ENCODE measurements around the gene NRF1. TPM values are rescaled to one million over a fixed set of nuclear protein-coding genes. Genes with fewer than 3 reads are reported as not detected.

Gene NRF1
- total RNA-seq, 1 experiment from 2014 or later: 19.3 TPM

- H3K36me3 Mint-ChIP-seq (ENCODE audit: insufficient read depth in 1 of 3, low read depth in 3 of 3): peaks cover 15 to 64% (median 54%) of the 10 kb centered on the region in 3 experiments; a peak in 6 of 7 replicates
- WGBS (ENCODE audit: extremely low coverage, insufficient read length, low lambda C conversion rate): no CpG with 5 or more reads among the region's 1 CpG
- Histone ChIP-seq H4K20me1 (ENCODE audit: control insufficient read depth, insufficient read depth, insufficient read length) (no peaks in the 10 kb centered on the region), H3K79me2 (ENCODE audit: insufficient read depth, low read length) (no peaks in the 10 kb centered on the region), H3K79me1 (ENCODE audit: insufficient read depth, low read depth, low read length, poor library complexity, severe bottlenecking) (no peaks in the 10 kb centered on the region), H2BK15ac (ENCODE audit: low read depth, low read length) (no peak overlapping the region), H3K56ac (ENCODE audit: insufficient read length, low read depth, low read length) (no peak overlapping the region), H2BK120ac (ENCODE audit: low read depth, low read length, poor library complexity, severe bottlenecking) (no peak overlapping the region), H4K91ac (ENCODE audit: insufficient read length, low read depth, low read length) (no peak overlapping the region), H3K4me2 (ENCODE audit: insufficient read depth, insufficient read length, low read length) (no peak overlapping the region), H2BK12ac (ENCODE audit: insufficient read length, low read depth, low read length) (no peak overlapping the region), H3K23ac (ENCODE audit: insufficient read length, low read depth, low read length) (no peak overlapping the region), H3K4me1 (ENCODE audit: insufficient read depth, low read length) (no peaks in the 10 kb centered on the region), H3K27ac (ENCODE audit: insufficient read length, low read depth, low read length) (no peak overlapping the region), H3K23me2 (ENCODE audit: insufficient read length, low read depth, low read length, poor library complexity, severe bottlenecking) (no peaks in the 10 kb centered on the region), H4K5ac (ENCODE audit: insufficient read length, low read depth, low read length) (no peak overlapping the region), H3K9ac (ENCODE audit: extremely low read depth, insufficient read length, low read length) (no peak overlapping the region), H4K8ac (replicated peaks; ENCODE audit: insufficient read length, low read depth, low read length) (no peak overlapping the region), H3K9me3 (ENCODE audit: control insufficient read depth, low read depth, low read length) (no peaks in the 10 kb centered on the region), H3K14ac (ENCODE audit: insufficient read depth, low read length) (no peak overlapping the region), H2BK20ac (ENCODE audit: low read depth, low read length, poor library complexity, severe bottlenecking) (no peak overlapping the region), H2AK5ac (ENCODE audit: insufficient read length, low read length) (no peak overlapping the region), H3T11ph (ENCODE audit: low read length) (no peak overlapping the region), H2AFZ (ENCODE audit: low read length) (no peak overlapping the region), H3K4ac (ENCODE audit: low read depth, low read length) (no peak overlapping the region), H3K18ac (ENCODE audit: insufficient read length, low read depth, low read length) (no peak overlapping the region), H3K27me3 (ENCODE audit: insufficient read depth, low read length) (no peaks in the 10 kb centered on the region), H2BK5ac (ENCODE audit: insufficient read length, low read length) (no peak overlapping the region)
- DNase-seq: no peak
- H3K9me3 Mint-ChIP-seq: no peaks in the 10 kb centered on the region; a peak in 1 of 5 replicates
- H3K4me1 Mint-ChIP-seq: no peaks in the 10 kb centered on the region
- no peaks in the 10 kb centered on the region for H3K27me3 Mint-ChIP-seq (ENCODE audit: low read depth)
- no peak overlapping the region for H3K27ac Mint-ChIP-seq
- TF ChIP-seq, protein P1, sequence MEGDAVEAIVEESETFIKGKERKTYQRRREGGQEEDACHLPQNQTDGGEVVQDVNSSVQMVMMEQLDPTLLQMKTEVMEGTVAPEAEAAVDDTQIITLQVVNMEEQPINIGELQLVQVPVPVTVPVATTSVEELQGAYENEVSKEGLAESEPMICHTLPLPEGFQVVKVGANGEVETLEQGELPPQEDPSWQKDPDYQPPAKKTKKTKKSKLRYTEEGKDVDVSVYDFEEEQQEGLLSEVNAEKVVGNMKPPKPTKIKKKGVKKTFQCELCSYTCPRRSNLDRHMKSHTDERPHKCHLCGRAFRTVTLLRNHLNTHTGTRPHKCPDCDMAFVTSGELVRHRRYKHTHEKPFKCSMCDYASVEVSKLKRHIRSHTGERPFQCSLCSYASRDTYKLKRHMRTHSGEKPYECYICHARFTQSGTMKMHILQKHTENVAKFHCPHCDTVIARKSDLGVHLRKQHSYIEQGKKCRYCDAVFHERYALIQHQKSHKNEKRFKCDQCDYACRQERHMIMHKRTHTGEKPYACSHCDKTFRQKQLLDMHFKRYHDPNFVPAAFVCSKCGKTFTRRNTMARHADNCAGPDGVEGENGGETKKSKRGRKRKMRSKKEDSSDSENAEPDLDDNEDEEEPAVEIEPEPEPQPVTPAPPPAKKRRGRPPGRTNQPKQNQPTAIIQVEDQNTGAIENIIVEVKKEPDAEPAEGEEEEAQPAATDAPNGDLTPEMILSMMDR (conservative IDR thresholded peaks at IDR 0.05): no peak
- no peak overlapping the region for H3K4me3 Mint-ChIP-seq
These were observed 112.2 kb downstream of the NRF1 start for GRCh38 chr7:129723679-129724078.
